ENCODE data around the gene CFAP58. TPM values are rescaled to one million over a fixed set of nuclear protein-coding genes. Genes with fewer than 3 reads are reported as not detected.
"Not testable (repeated sequence)": the region's sequence is repeated elsewhere in the genome, so short reads cannot be mapped to it uniquely, and the experiment has no call there.

Gene CFAP58
- total and polyA plus RNA-seq, 2 donors = 0.19 to 0.34 TPM

DNA sequence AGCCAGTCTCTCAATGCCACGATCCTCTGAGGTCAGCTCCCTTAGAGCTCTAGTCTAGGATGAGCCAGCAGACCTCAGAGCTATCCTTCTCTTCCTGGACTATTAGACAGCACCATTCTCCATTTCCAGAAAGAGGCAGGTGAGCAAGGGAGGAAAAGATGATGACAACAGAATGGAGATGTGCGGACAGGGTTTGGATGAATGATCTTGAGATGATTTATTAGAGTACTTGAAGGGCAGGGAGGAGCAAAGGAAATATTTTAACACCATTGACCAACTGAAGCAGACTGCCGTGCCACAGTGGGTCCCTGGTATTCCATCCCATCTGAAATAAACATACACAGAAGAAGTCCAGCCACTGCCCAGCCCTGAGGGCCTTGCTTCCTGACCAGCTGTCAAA, 94.3 kb downstream of the CFAP58 start:
- DNase-seq (ENCODE audit: low read depth in 6 of 9, low spot score in 9 of 9) = no peak
- no peaks in the 10 kb centered on the region for H3K4me1 ChIP-seq (ENCODE audit: control insufficient read depth in 2 of 2, insufficient read depth in 2 of 2, low read length in 2 of 2)
- peaks cover 0 to 2% of the 10 kb centered on the region in 2 donors for H3K27me3 ChIP-seq (ENCODE audit: control insufficient read depth in 2 of 2, insufficient read depth in 1 of 2, low read length in 1 of 2)
- no peaks in the 10 kb centered on the region for H3K9me3 ChIP-seq (ENCODE audit: control insufficient read depth in 2 of 2, insufficient read depth in 1 of 2, low read length in 1 of 2)
- no peak overlapping the region for H3K4me3 ChIP-seq (ENCODE audit: low read length in 2 of 2)
- WGBS = 88% methylated on average over 3 of the region's 3 CpGs
- no peak overlapping the region for H3K27ac ChIP-seq (ENCODE audit: low read depth in 1 of 2, low read length in 1 of 2)
- H3K36me3 ChIP-seq (ENCODE audit: control insufficient read depth in 2 of 2, insufficient read depth in 2 of 2, low read length in 1 of 2) = no peaks in the 10 kb centered on the region

DNA sequence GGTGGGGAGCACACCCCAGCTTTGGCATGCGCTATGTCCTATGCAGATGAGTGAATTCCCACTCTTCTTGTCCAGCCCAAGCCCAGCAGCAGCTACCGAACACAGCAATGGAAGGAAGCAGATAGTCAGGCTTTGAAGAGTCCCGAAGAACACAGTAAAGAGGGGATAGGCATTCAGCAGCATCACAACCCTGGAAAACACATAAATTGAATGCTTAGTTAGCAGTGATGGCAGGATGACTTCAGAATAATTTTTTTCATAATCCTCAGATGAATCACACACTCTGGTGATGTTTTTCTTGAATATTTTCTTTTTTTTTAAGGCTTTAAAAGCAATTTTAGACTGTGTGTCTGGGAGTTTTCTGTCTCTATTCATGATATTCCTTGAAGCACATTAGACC, 95.8 kb downstream of the CFAP58 start:
- Histone ChIP-seq H3K27me3 (ENCODE audit: control insufficient read depth in 2 of 2, insufficient read depth in 1 of 2, low read length in 1 of 2) (peaks cover 0 to 2% of the 10 kb centered on the region in 2 donors), H3K4me1 (ENCODE audit: control insufficient read depth in 2 of 2, insufficient read depth in 2 of 2, low read length in 2 of 2) (no peaks in the 10 kb centered on the region), H3K9me3 (ENCODE audit: control insufficient read depth in 2 of 2, insufficient read depth in 1 of 2, low read length in 1 of 2) (no peaks in the 10 kb centered on the region), H3K4me3 (ENCODE audit: low read length in 2 of 2) (no peak overlapping the region), H3K36me3 (ENCODE audit: control insufficient read depth in 2 of 2, insufficient read depth in 2 of 2, low read length in 1 of 2) (no peaks in the 10 kb centered on the region), H3K27ac (ENCODE audit: low read depth in 1 of 2, low read length in 1 of 2) (no peak overlapping the region)
- 95% methylated on average over 3 of the region's 3 CpGs for WGBS
- no peak for DNase-seq (ENCODE audit: low read depth in 6 of 9, low spot score in 9 of 9)

DNA sequence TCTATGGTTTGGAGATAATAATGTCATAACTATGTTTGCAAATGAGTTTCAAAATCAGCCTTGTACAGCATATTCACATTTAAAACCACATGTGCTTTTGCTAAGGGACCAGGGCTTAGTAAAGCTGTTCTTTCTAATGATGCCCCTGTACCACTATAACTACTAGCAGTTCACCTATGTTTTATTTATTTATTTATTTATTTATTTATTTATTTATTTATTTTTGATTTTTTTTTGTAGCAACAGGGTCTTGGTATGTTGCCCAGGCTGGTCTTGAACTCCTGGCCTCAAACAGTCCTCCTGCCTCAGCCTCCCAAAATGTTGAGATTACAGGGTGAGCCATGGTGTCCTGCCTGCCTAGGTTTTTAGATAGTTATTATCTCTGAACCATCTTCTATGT, 96.9 kb downstream of the CFAP58 start:
- no peaks in the 10 kb centered on the region for H3K36me3 ChIP-seq (ENCODE audit: control insufficient read depth in 2 of 2, insufficient read depth in 2 of 2, low read length in 1 of 2)
- H3K4me3 ChIP-seq (ENCODE audit: low read length in 2 of 2) = no peak overlapping the region
- DNase-seq (ENCODE audit: low read depth in 6 of 9, low spot score in 9 of 9) = no peak
- peaks cover 0 to 2% of the 10 kb centered on the region in 2 donors for H3K27me3 ChIP-seq (ENCODE audit: control insufficient read depth in 2 of 2, insufficient read depth in 1 of 2, low read length in 1 of 2)
- no peaks in the 10 kb centered on the region for H3K9me3 ChIP-seq (ENCODE audit: control insufficient read depth in 2 of 2, insufficient read depth in 1 of 2, low read length in 1 of 2)
- no peak overlapping the region for H3K27ac ChIP-seq (ENCODE audit: low read depth in 1 of 2, low read length in 1 of 2)
- H3K4me1 ChIP-seq (ENCODE audit: control insufficient read depth in 2 of 2, insufficient read depth in 2 of 2, low read length in 2 of 2) = no peaks in the 10 kb centered on the region

DNA sequence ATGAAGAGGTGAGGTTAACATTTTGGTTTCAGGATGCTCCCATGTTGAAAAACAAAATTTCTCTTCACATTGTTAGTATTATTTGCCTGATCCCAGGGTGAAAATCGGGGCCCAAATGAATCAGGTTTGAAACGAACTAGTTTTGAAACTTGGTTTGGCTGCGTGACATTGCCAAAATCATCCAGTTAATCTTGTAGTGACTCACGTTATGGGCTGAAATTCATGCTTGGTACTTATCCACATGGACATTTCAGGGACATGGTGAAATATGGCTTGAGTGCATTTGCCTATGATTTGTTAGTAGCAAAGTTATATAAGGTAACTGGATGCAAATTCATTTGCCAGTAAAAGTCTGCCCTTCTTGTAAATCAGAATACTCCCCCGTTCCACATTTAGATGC, 97.3 kb downstream of the CFAP58 start:
- H3K4me3 ChIP-seq (ENCODE audit: low read length in 2 of 2) = no peak overlapping the region
- H3K9me3 ChIP-seq (ENCODE audit: control insufficient read depth in 2 of 2, insufficient read depth in 1 of 2, low read length in 1 of 2) = no peaks in the 10 kb centered on the region
- H3K27me3 ChIP-seq (ENCODE audit: control insufficient read depth in 2 of 2, insufficient read depth in 1 of 2, low read length in 1 of 2) = peaks cover 0 to 2% of the 10 kb centered on the region in 2 donors
- WGBS = 97% methylated on average over 5 of the region's 5 CpGs
- DNase-seq (ENCODE audit: low read depth in 6 of 9, low spot score in 9 of 9) = no peak
- H3K36me3 ChIP-seq (ENCODE audit: control insufficient read depth in 2 of 2, insufficient read depth in 2 of 2, low read length in 1 of 2) = no peaks in the 10 kb centered on the region
- H3K27ac ChIP-seq (ENCODE audit: low read depth in 1 of 2, low read length in 1 of 2) = no peak overlapping the region
- no peaks in the 10 kb centered on the region for H3K4me1 ChIP-seq (ENCODE audit: control insufficient read depth in 2 of 2, insufficient read depth in 2 of 2, low read length in 2 of 2)

DNA sequence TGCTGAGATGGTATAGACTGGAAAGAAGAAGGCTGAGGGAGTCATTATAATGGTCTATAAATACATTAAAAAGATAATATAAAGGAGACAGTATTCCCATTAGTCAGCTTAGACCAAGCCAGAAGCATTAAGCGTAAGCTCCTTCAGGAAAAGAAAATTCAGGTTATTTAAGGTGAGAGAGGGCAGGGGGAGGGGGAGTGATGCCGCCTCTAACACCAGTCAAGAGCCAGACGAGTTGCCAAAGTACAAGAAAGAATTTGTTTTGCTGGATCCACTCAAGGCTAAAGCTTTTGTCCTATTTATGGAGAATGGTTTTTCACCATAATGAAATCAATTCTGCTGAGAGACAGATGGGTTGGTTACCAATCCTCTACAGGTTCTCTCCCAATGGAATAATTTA, 99.3 kb downstream of the CFAP58 start:
- Histone ChIP-seq H3K4me1 (ENCODE audit: control insufficient read depth in 2 of 2, insufficient read depth in 2 of 2, low read length in 2 of 2) (no peaks in the 10 kb centered on the region), H3K4me3 (ENCODE audit: low read length in 2 of 2) (no peak overlapping the region), H3K27ac (ENCODE audit: low read depth in 1 of 2, low read length in 1 of 2) (no peak overlapping the region), H3K9me3 (ENCODE audit: control insufficient read depth in 2 of 2, insufficient read depth in 1 of 2, low read length in 1 of 2) (no peaks in the 10 kb centered on the region), H3K27me3 (ENCODE audit: control insufficient read depth in 2 of 2, insufficient read depth in 1 of 2, low read length in 1 of 2) (no peaks in the 10 kb centered on the region), H3K36me3 (ENCODE audit: control insufficient read depth in 2 of 2, insufficient read depth in 2 of 2, low read length in 1 of 2) (no peaks in the 10 kb centered on the region)
- WGBS = 95% methylated on average over 3 of the region's 3 CpGs
- no peak for DNase-seq (ENCODE audit: low read depth in 6 of 9, low spot score in 9 of 9)

DNA sequence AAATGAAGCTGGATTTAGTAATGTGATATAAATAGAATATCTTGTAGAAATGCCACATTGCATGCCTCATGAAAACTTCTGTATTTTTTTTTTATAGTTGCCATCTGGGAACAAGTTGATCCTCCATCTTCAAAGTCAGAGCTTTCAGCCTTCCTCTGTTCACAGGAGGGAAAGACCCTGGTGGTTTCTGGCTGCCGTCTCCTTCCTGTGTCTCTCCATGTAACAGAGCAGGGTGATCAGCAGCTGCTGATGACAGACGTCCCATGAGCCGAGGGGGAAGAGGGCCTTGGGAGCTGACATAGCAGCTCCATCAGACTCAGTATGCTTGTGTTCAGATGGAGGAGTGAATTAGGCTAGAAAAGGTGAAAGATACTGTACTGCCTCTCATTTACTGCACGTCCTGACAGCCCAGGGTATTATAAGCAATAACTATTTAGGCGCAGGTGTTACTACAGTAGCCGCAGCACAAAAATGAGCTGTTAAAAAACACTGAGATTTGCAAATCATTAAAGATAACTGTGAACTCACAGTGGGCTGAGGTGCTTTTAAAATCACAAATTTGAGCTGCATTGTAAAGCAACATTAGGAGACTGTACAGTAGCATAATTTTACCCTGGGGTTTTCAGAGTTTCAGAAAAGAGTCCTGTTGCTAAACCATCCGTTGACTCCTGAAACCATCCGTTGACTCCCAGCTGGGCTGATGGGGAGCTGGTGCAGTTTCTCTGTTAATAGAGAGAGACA, 103.3 kb downstream of the CFAP58 start:
- 54% methylated on average over 8 of the region's 8 CpGs for WGBS
- Histone ChIP-seq H3K4me3 (ENCODE audit: low read length in 2 of 2) (no peak overlapping the region), H3K36me3 (ENCODE audit: control insufficient read depth in 2 of 2, insufficient read depth in 2 of 2, low read length in 1 of 2) (no peaks in the 10 kb centered on the region), H3K27ac (ENCODE audit: low read depth in 1 of 2, low read length in 1 of 2) (no peak overlapping the region), H3K4me1 (ENCODE audit: control insufficient read depth in 2 of 2, insufficient read depth in 2 of 2, low read length in 2 of 2) (no peaks in the 10 kb centered on the region), H3K9me3 (ENCODE audit: control insufficient read depth in 2 of 2, insufficient read depth in 1 of 2, low read length in 1 of 2) (no peaks in the 10 kb centered on the region), H3K27me3 (ENCODE audit: control insufficient read depth in 2 of 2, insufficient read depth in 1 of 2, low read length in 1 of 2) (no peaks in the 10 kb centered on the region)
- DNase-seq (ENCODE audit: low read depth in 6 of 9, low spot score in 9 of 9) = no peak

DNA sequence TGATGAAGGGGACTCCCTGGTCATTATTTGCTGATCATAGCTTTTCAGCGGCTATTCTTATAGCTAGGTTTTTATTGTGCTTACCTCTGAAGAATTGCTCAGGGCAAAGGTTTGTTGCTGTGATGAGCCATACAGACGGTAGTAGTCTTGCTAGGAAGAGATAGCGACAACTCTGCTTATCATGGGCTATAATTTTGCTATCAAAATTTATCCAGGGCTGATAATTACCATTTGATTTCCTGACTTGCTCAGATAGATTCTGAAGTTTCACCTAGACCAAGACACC, 103.9 kb downstream of the CFAP58 start:
- no peak for DNase-seq (ENCODE audit: low read depth in 6 of 9, low spot score in 9 of 9)
- no peaks in the 10 kb centered on the region for H3K4me1 ChIP-seq (ENCODE audit: control insufficient read depth in 2 of 2, insufficient read depth in 2 of 2, low read length in 2 of 2)
- H3K27ac ChIP-seq (ENCODE audit: low read depth in 1 of 2, low read length in 1 of 2) = no peak overlapping the region
- H3K9me3 ChIP-seq (ENCODE audit: control insufficient read depth in 2 of 2, insufficient read depth in 1 of 2, low read length in 1 of 2) = no peaks in the 10 kb centered on the region
- no peak overlapping the region for H3K4me3 ChIP-seq (ENCODE audit: low read length in 2 of 2)
- WGBS = 98% methylated on average over 3 of the region's 3 CpGs
- no peaks in the 10 kb centered on the region for H3K27me3 ChIP-seq (ENCODE audit: control insufficient read depth in 2 of 2, insufficient read depth in 1 of 2, low read length in 1 of 2)
- H3K36me3 ChIP-seq (ENCODE audit: control insufficient read depth in 2 of 2, insufficient read depth in 2 of 2, low read length in 1 of 2) = no peaks in the 10 kb centered on the region

DNA sequence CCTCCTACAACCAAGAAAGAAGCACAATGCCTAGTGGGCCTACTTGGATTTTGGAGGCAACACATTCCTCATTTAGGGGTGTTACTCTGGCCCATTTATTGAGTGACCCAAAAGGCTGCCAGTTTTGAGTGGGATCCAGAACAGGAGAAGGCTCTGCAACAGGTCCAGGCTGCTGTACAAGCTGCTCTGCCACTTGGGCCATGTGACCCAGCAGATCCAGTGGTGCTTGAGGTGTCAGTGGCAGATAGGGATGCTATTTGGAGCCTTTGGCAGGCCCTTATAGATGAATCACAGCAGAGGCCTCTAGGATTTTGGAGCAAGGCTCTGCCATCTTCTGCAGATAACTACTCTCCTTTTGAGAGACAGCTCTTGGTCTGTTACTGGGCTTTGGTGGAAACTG, 111.9 kb downstream of the CFAP58 start:
- not testable (repeated sequence) for H3K9me3 ChIP-seq (ENCODE audit: control insufficient read depth in 2 of 2, insufficient read depth in 1 of 2, low read length in 1 of 2); H3K36me3 ChIP-seq (ENCODE audit: control insufficient read depth in 2 of 2, insufficient read depth in 2 of 2, low read length in 1 of 2); H3K27ac ChIP-seq (ENCODE audit: low read depth in 1 of 2, low read length in 1 of 2); DNase-seq (ENCODE audit: low read depth in 6 of 9, low spot score in 9 of 9); H3K4me1 ChIP-seq (ENCODE audit: control insufficient read depth in 2 of 2, insufficient read depth in 2 of 2, low read length in 2 of 2); H3K27me3 ChIP-seq (ENCODE audit: control insufficient read depth in 2 of 2, insufficient read depth in 1 of 2, low read length in 1 of 2); H3K4me3 ChIP-seq (ENCODE audit: low read length in 2 of 2)

DNA sequence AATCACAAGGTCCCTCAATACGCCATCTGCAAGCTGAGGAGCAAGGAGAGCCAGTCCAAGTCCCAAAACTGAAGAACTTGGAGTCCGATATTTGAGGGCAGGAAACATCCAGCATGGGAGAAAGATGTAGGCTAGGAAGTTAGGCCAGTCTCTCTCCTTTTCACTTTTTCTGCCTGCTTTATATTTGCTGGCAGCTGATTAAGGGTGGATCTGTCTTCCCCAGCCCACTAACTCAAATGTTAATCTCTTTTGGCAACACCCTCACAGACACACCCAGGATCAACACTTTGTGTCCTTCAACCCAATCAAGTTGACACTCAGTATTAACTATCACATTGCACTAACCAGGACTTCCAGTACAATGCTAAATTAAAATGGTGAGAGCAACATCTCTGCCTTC, 115.2 kb downstream of the CFAP58 start:
- H3K27ac ChIP-seq (ENCODE audit: low read depth in 1 of 2, low read length in 1 of 2); H3K36me3 ChIP-seq (ENCODE audit: control insufficient read depth in 2 of 2, insufficient read depth in 2 of 2, low read length in 1 of 2); DNase-seq (ENCODE audit: low read depth in 6 of 9, low spot score in 9 of 9); H3K9me3 ChIP-seq (ENCODE audit: control insufficient read depth in 2 of 2, insufficient read depth in 1 of 2, low read length in 1 of 2); H3K27me3 ChIP-seq (ENCODE audit: control insufficient read depth in 2 of 2, insufficient read depth in 1 of 2, low read length in 1 of 2); H3K4me1 ChIP-seq (ENCODE audit: control insufficient read depth in 2 of 2, insufficient read depth in 2 of 2, low read length in 2 of 2); H3K4me3 ChIP-seq (ENCODE audit: low read length in 2 of 2): not testable (repeated sequence)
- 97% methylated on average over 2 of the region's 2 CpGs for WGBS

DNA sequence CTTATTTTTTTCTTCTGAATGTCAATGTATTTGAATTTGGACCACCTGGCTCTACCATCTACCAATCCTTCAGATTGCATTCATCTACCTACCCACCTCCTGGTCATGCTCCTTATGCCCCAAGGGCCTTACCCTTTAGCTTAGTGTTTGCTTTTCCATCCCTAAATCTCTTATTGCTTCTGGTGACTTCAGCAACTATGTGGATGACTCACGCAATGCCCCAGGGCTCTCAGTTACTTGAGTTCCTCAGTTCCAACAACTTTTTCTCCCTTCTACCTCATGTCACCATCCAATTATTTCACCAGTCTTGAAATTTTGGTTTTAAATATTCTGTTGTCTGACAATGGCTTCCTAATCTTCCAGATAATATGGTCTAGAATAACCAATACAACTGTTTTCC, 118.9 kb downstream of the CFAP58 start:
- WGBS = 95% methylated on average over 1 of the region's 1 CpG
- Histone ChIP-seq H3K9me3 (ENCODE audit: control insufficient read depth in 2 of 2, insufficient read depth in 1 of 2, low read length in 1 of 2) (no peaks in the 10 kb centered on the region), H3K4me1 (ENCODE audit: control insufficient read depth in 2 of 2, insufficient read depth in 2 of 2, low read length in 2 of 2) (no peaks in the 10 kb centered on the region)

More for the DNA sequence above, 118.9 kb downstream of the CFAP58 start:
- no peak overlapping the region for H3K4me3 ChIP-seq (ENCODE audit: low read length in 2 of 2)
- DNase-seq (ENCODE audit: low read depth in 6 of 9, low spot score in 9 of 9) = no peak
- no peak overlapping the region for H3K27ac ChIP-seq (ENCODE audit: low read depth in 1 of 2, low read length in 1 of 2)
- no peaks in the 10 kb centered on the region for H3K27me3 ChIP-seq (ENCODE audit: control insufficient read depth in 2 of 2, insufficient read depth in 1 of 2, low read length in 1 of 2)
- no peaks in the 10 kb centered on the region for H3K36me3 ChIP-seq (ENCODE audit: control insufficient read depth in 2 of 2, insufficient read depth in 2 of 2, low read length in 1 of 2)

Data from thymus (tissue), 11 donors.